ENCODE results near the gene RDH12. TPM values are rescaled to one million over a fixed set of nuclear protein-coding genes. Genes with fewer than 3 reads are reported as not detected.

Gene RDH12
- total RNA-seq, 1 donor from 2014 or later = 1.3 TPM

GRCh38 chr14:67765192-67765834 is 63.6 kb downstream of the RDH12 start:
- no peak overlapping the region for H3K4me3 Mint-ChIP-seq
- no peak for TF ChIP-seq EZH2phosphoT487 (IDR thresholded peaks at IDR 0.05)
- H3K36me3 ChIP-seq = peaks cover 3% of the 10 kb centered on the region
- H3K9me3 ChIP-seq (ENCODE audit: low read depth) = no peaks in the 10 kb centered on the region
- H3K79me2 ChIP-seq (ENCODE audit: low read depth) = no peaks in the 10 kb centered on the region
- peaks cover 13% of the 10 kb centered on the region for H3K36me3 Mint-ChIP-seq
- H3F3A ChIP-seq (ENCODE audit: low read depth) = no peaks in the 10 kb centered on the region
- no peak overlapping the region for H3K4me2 ChIP-seq
- H3K27ac Mint-ChIP-seq = no peak overlapping the region
- H3K4me1 Mint-ChIP-seq = no peaks in the 10 kb centered on the region
- H3K4me1 ChIP-seq = no peaks in the 10 kb centered on the region
- H2AFZ ChIP-seq (replicated peaks) = no peak overlapping the region
- peaks cover 4% of the 10 kb centered on the region for H3K27me3 Mint-ChIP-seq (ENCODE audit: insufficient read depth, low read depth)
- H3K9me3 Mint-ChIP-seq = no peaks in the 10 kb centered on the region
- no peak for DNase-seq (ENCODE audit: low spot score)
- no peaks in the 10 kb centered on the region for H4K20me1 ChIP-seq (ENCODE audit: low read depth)
- no peak overlapping the region for H3K27ac ChIP-seq
- no peak overlapping the region for H3K9ac ChIP-seq
- no peaks in the 10 kb centered on the region for H3K27me3 ChIP-seq
- no peak overlapping the region for H3K4me3 ChIP-seq

- Histone ChIP-seq H3K9ac (no peak overlapping the region), H3K4me3 (no peak overlapping the region), H3K4me1 (no peaks in the 10 kb centered on the region), H3K36me3 (peaks cover 3% of the 10 kb centered on the region), H3K79me2 (ENCODE audit: low read depth) (no peaks in the 10 kb centered on the region), H3K27ac (no peak overlapping the region), H2AFZ (replicated peaks) (no peak overlapping the region), H3K4me2 (no peak overlapping the region), H3F3A (ENCODE audit: low read depth) (no peaks in the 10 kb centered on the region), H3K27me3 (no peaks in the 10 kb centered on the region), H3K9me3 (ENCODE audit: low read depth) (no peaks in the 10 kb centered on the region), H4K20me1 (ENCODE audit: low read depth) (no peaks in the 10 kb centered on the region)
- Mint-ChIP-seq H3K27ac (peak overlapping the region; percentile 36), H3K4me1 (no peaks in the 10 kb centered on the region), H3K9me3 (no peaks in the 10 kb centered on the region), H3K4me3 (no peak overlapping the region), H3K27me3 (ENCODE audit: insufficient read depth, low read depth) (peaks cover 4% of the 10 kb centered on the region), H3K36me3 (peaks cover 11% of the 10 kb centered on the region)
- TF ChIP-seq CTCF (IDR thresholded peaks at IDR 0.05) (no peak), EZH2phosphoT487 (IDR thresholded peaks at IDR 0.05) (no peak), EZH2 (IDR thresholded peaks at IDR 0.05) (no peak)
- no peak for DNase-seq (ENCODE audit: low spot score)
These were observed 64.5 kb downstream of the RDH12 start for GRCh38 chr14:67766035-67766680.

- no peaks in the 10 kb centered on the region for H3K4me1 Mint-ChIP-seq
- no peak for DNase-seq (ENCODE audit: low spot score)
These were observed 66.5 kb downstream of the RDH12 start for GRCh38 chr14:67768219-67768618.

More at GRCh38 chr14:67768219-67768618, 66.5 kb downstream of the RDH12 start:
- Histone ChIP-seq H3K4me3 (no peak overlapping the region), H3K4me1 (no peaks in the 10 kb centered on the region), H2AFZ (replicated peaks) (no peak overlapping the region), H3K36me3 (peaks cover 8% of the 10 kb centered on the region), H3K4me2 (no peak overlapping the region), H3K79me2 (ENCODE audit: low read depth) (no peaks in the 10 kb centered on the region), H4K20me1 (ENCODE audit: low read depth) (no peaks in the 10 kb centered on the region), H3K27ac (no peak overlapping the region), H3K9me3 (ENCODE audit: low read depth) (no peaks in the 10 kb centered on the region), H3K9ac (no peak overlapping the region), H3F3A (ENCODE audit: low read depth) (no peaks in the 10 kb centered on the region), H3K27me3 (no peaks in the 10 kb centered on the region)
- H3K4me3 Mint-ChIP-seq = no peak overlapping the region
- peaks cover 13% of the 10 kb centered on the region for H3K36me3 Mint-ChIP-seq
- H3K27ac Mint-ChIP-seq = no peak overlapping the region
- peaks cover 2% of the 10 kb centered on the region for H3K27me3 Mint-ChIP-seq (ENCODE audit: insufficient read depth, low read depth)
- TF ChIP-seq EZH2phosphoT487 (IDR thresholded peaks at IDR 0.05) (no peak), EZH2 (IDR thresholded peaks at IDR 0.05) (no peak), CTCF (IDR thresholded peaks at IDR 0.05) (no peak)
- no peaks in the 10 kb centered on the region for H3K9me3 Mint-ChIP-seq

Measured in neural progenitor cell (in vitro differentiated cells).